ENCODE measurements around the gene SNX3.

DNA sequence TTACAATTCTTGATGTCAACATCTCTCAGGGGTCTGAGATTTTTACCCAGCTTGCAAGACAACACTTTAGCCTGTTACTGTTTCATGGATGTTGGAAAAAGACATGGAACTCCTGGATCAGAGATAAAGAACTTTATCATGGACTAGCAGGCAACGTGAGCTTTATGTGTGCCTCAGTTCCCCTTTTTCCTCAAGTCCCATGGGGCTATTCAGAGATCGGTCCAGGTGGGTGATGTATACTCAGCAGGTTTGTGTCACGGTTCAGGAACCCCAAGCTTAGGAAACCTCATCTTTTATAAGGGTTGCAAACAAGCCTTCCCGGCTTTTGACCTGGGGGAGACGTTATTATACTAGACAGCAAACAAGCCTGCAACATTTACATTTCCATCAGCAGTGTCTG, 49.0 kb upstream of the SNX3 start:
- TF ChIP-seq EZH2 (IDR thresholded peaks at IDR 0.05; ENCODE audit: borderline replicate concordance, low read length) (no peak), CTCF (IDR thresholded peaks at IDR 0.05; ENCODE audit: low read length) (no peak)

Measured in OCI-LY1 (cell line).